PC-9 (cell line): Measurements from ENCODE around the gene UNC13C.

ENCODE experiments used
- CTCF ChIP-seq: fragments of 200-600 bp; sonication (generic); conservative IDR thresholded peaks from 2 replicates; pipeline ENCODE4 v1.6.1; 2017; ENCODE audit warnings: mixed run types, antibody characterized with exemption, mild to moderate bottlenecking, moderate library complexity
- EZH2 ChIP-seq: fragments of 200-600 bp; sonication (generic); IDR thresholded peaks from 2 replicates; pipeline ENCODE4 v1.8.0; 2017; ENCODE audit warnings: antibody characterized with exemption, low read depth

GRCh38 chr15:54011656-54012055 lies 33.4 kb downstream of the UNC13C start:
- TF ChIP-seq CTCF, result no peak
- no peak for TF ChIP-seq EZH2
